HG02970 (cell line): ENCODE results near the gene LARGE1.

Source experiments
- ATAC-seq: cut with Tn5 transposase; IDR thresholded peaks from one replicate; pipeline ENCODE4 v1.9.1; 2021; ENCODE audit warnings: mild to moderate bottlenecking, moderate library complexity, moderate number of reproducible peaks; ENCODE audit not compliant: unreplicated experiment, low FRiP score

Gene LARGE1

GRCh38 chr22:33224841-33225240 is 695.4 kb downstream of the LARGE1 start:
- no peak for ATAC-seq
